SK-N-SH treated with all-trans-retinoic acid at 6 μM for 48 hours (cell line): Measurements from ENCODE around the gene CGB3.
"Not testable (repeated sequence)": the region's sequence is repeated elsewhere in the genome, so short reads cannot be mapped to it uniquely, and the experiment has no call there.

Experiments used
- ARNTL ChIP-seq: fragments of 450-650 bp; formaldehyde crosslinking; IDR thresholded peaks from 2 replicates; pipeline ENCODE4 v1.5.0; 2020; ENCODE audit warnings: low read depth, mild to moderate bottlenecking, moderate library complexity, borderline replicate concordance
- ISL1 ChIP-seq: fragments of 250-450 bp; sonication (Bioruptor Pico); IDR thresholded peaks from 2 replicates; pipeline ENCODE4 v2.1.2; 2022; ENCODE audit warnings: mild to moderate bottlenecking, moderate library complexity
- TOX ChIP-seq: fragments of 250-450 bp; sonication (Bioruptor Pico); IDR thresholded peaks from 2 replicates; pipeline ENCODE4 v1.8.0; 2021; ENCODE audit warnings: mild to moderate bottlenecking, moderate library complexity, borderline replicate concordance
- ZFP3 ChIP-seq: fragments of 250-450 bp; sonication (Bioruptor Pico); IDR thresholded peaks from 2 replicates; pipeline ENCODE4 v1.5.0; 2020; ENCODE audit warnings: mild to moderate bottlenecking, moderate library complexity
- ZNF8 ChIP-seq: fragments of 450-650 bp; formaldehyde crosslinking; IDR thresholded peaks from 2 replicates; pipeline ENCODE4 v1.5.0; 2020; ENCODE audit warnings: mild to moderate bottlenecking, moderate library complexity
- TF ChIP-seq, protein P1 (sequence below): fragments of 250-450 bp; sonication (Bioruptor Pico); IDR thresholded peaks from 2 replicates; pipeline ENCODE4 v1.5.0; 2020; ENCODE audit warnings: mild to moderate bottlenecking, moderate library complexity
- TF ChIP-seq, protein P2 (sequence below): fragments of 250-450 bp; sonication (Bioruptor Pico); IDR thresholded peaks from 2 replicates; pipeline ENCODE4 v1.8.0; 2020; ENCODE audit warnings: mild to moderate bottlenecking, moderate library complexity, borderline replicate concordance

- not testable (repeated sequence) for TF ChIP-seq ISL1; TOX (CRISPR knock-in tag); ZNF8 (CRISPR knock-in tag); ZFP3 (CRISPR knock-in tag); ARNTL (CRISPR knock-in tag)
- TF ChIP-seq, protein P1, sequence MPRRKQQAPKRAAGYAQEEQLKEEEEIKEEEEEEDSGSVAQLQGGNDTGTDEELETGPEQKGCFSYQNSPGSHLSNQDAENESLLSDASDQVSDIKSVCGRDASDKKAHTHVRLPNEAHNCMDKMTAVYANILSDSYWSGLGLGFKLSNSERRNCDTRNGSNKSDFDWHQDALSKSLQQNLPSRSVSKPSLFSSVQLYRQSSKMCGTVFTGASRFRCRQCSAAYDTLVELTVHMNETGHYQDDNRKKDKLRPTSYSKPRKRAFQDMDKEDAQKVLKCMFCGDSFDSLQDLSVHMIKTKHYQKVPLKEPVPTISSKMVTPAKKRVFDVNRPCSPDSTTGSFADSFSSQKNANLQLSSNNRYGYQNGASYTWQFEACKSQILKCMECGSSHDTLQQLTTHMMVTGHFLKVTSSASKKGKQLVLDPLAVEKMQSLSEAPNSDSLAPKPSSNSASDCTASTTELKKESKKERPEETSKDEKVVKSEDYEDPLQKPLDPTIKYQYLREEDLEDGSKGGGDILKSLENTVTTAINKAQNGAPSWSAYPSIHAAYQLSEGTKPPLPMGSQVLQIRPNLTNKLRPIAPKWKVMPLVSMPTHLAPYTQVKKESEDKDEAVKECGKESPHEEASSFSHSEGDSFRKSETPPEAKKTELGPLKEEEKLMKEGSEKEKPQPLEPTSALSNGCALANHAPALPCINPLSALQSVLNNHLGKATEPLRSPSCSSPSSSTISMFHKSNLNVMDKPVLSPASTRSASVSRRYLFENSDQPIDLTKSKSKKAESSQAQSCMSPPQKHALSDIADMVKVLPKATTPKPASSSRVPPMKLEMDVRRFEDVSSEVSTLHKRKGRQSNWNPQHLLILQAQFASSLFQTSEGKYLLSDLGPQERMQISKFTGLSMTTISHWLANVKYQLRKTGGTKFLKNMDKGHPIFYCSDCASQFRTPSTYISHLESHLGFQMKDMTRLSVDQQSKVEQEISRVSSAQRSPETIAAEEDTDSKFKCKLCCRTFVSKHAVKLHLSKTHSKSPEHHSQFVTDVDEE, result not testable (repeated sequence)
- TF ChIP-seq, protein P2, sequence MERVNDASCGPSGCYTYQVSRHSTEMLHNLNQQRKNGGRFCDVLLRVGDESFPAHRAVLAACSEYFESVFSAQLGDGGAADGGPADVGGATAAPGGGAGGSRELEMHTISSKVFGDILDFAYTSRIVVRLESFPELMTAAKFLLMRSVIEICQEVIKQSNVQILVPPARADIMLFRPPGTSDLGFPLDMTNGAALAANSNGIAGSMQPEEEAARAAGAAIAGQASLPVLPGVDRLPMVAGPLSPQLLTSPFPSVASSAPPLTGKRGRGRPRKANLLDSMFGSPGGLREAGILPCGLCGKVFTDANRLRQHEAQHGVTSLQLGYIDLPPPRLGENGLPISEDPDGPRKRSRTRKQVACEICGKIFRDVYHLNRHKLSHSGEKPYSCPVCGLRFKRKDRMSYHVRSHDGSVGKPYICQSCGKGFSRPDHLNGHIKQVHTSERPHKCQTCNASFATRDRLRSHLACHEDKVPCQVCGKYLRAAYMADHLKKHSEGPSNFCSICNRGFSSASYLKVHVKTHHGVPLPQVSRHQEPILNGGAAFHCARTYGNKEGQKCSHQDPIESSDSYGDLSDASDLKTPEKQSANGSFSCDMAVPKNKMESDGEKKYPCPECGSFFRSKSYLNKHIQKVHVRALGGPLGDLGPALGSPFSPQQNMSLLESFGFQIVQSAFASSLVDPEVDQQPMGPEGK, result not testable (repeated sequence)
Measured at GRCh38 chr19:49049011-49049410, 24.9 kb upstream of the CGB3 start, which contains the start of gene CGB8.
